Measurements from ENCODE around the gene ARID5B. TPM values are rescaled to one million over a fixed set of nuclear protein-coding genes. Genes with fewer than 3 reads are reported as not detected.

Gene ARID5B
- total and polyA plus RNA-seq, 2 experiments from 2014 or later = 1.3 to 1.6 TPM

- TF ChIP-seq REST (IDR thresholded peaks at IDR 0.05; ENCODE audit: unreplicated experiment) (no peak), EZH2 (IDR thresholded peaks at IDR 0.05; ENCODE audit: low read depth, unreplicated experiment) (no peak), CTCF (conservative IDR thresholded peaks at IDR 0.05; ENCODE audit: low read depth in 2 of 2) (no peak), POLR2AphosphoS5 (IDR thresholded peaks at IDR 0.05; ENCODE audit: low read depth) (no peak), JUNB (IDR thresholded peaks at IDR 0.05; ENCODE audit: unreplicated experiment) (no peak), NANOG (IDR thresholded peaks at IDR 0.05; ENCODE audit: borderline replicate concordance) (no peak)
These were observed 6.1 kb downstream of the ARID5B start (continued) for GRCh38 chr10:61907587-61907986.

- H3K27ac ChIP-seq (ENCODE audit: low read depth) = no peak overlapping the region
- ATAC-seq = no peak
- H3K4me1 Mint-ChIP-seq = no peaks in the 10 kb centered on the region
- no peaks in the 10 kb centered on the region for H3F3A ChIP-seq (replicated peaks; ENCODE audit: low read depth)
- H3K27me3 Mint-ChIP-seq (ENCODE audit: insufficient read depth, low read depth, poor library complexity) = peaks cover 4% of the 10 kb centered on the region
- H3K36me3 Mint-ChIP-seq (ENCODE audit: low read depth) = no peaks in the 10 kb centered on the region
- H3K27ac Mint-ChIP-seq = no peak overlapping the region
- H3K9me3 Mint-ChIP-seq = no peaks in the 10 kb centered on the region
- no peak overlapping the region for H3K4me2 ChIP-seq
- H4K20me1 ChIP-seq (replicated peaks; ENCODE audit: insufficient read depth) = no peaks in the 10 kb centered on the region
- H3K79me2 ChIP-seq (replicated peaks; ENCODE audit: insufficient read depth) = no peaks in the 10 kb centered on the region; the same call in 1 of the 2 replicates
- H3K4me3 ChIP-seq = no peak overlapping the region
- H2AFZ ChIP-seq = no peak overlapping the region
- no peaks in the 10 kb centered on the region for H3K27me3 ChIP-seq (ENCODE audit: insufficient read depth)
- DNase-seq (ENCODE audit: low spot score) = no peak
- no peaks in the 10 kb centered on the region for H3K4me1 ChIP-seq (ENCODE audit: insufficient read depth)
- peaks cover 3% of the 10 kb centered on the region; the same call in 1 of the 2 replicates for H3K9me2 ChIP-seq (ENCODE audit: insufficient read depth)
- H3K36me3 ChIP-seq (ENCODE audit: insufficient read depth) = no peaks in the 10 kb centered on the region
- H3K4me3 Mint-ChIP-seq = no peak overlapping the region
- TF ChIP-seq ZNF462 (CRISPR knock-in tag; IDR thresholded peaks at IDR 0.05) = no peak
- no peak for TF ChIP-seq JUNB (IDR thresholded peaks at IDR 0.05; ENCODE audit: unreplicated experiment)
- TF ChIP-seq REST (IDR thresholded peaks at IDR 0.05; ENCODE audit: unreplicated experiment) = no peak
- no peak for TF ChIP-seq EZH2 (IDR thresholded peaks at IDR 0.05; ENCODE audit: low read depth, unreplicated experiment)
- TF ChIP-seq EZH2phosphoT487 (IDR thresholded peaks at IDR 0.05; ENCODE audit: unreplicated experiment) = no peak
- no peak for TF ChIP-seq CREB1 (CRISPR knock-in tag; IDR thresholded peaks at IDR 0.05; ENCODE audit: low read depth)
These were observed 8.8 kb downstream of the ARID5B start for GRCh38 chr10:61910226-61910805.

Data from GM23338 (cell line).